Esophagus muscularis mucosa (tissue), 4 donors: ENCODE data around the gene SERPINB1. TPM values are rescaled to one million over a fixed set of nuclear protein-coding genes. Genes with fewer than 3 reads are reported as not detected.

Experiments
- DNase-seq: peaks from one replicate; pipeline ENCODE4 v3.0.0-alpha.2; 2017; ENCODE audit errors: extremely low spot score
- H3K27ac ChIP-seq, 4 donors: fragments of 200-600 bp; sonication (generic); replicated peaks in 1 of 4; 1 replicate in 3 of 4; 2 replicates in 1 of 4; pipeline ENCODE4 v1.5.1; 2016 to 2019; ENCODE audit warnings: mild to moderate bottlenecking in 1 of 4
- H3K27me3 ChIP-seq, 4 donors: fragments of 200-600 bp; sonication (generic); one replicate each; pipeline versions ENCODE4 v1.5.1 to v1.6.0; 2016 to 2019
- H3K36me3 ChIP-seq, 4 donors: fragments of 200-600 bp; sonication (generic); one replicate each; pipeline ENCODE4 v1.5.1; 2016 to 2019
- H3K4me1 ChIP-seq, 4 donors: fragments of 200-600 bp; sonication (generic); one replicate each; pipeline ENCODE4 v1.5.1; 2016 to 2019
- H3K4me3 ChIP-seq, 4 donors: fragments of 200-600 bp; sonication (generic); 1 replicate in 2 of 4; 2 replicates in 2 of 4; pipeline ENCODE4 v1.5.1; 2016 to 2019; ENCODE audit warnings: mild to moderate bottlenecking in 4 of 4, moderate library complexity in 1 of 4
- H3K9me3 ChIP-seq, 4 donors: fragments of 200-600 bp; sonication (generic); 1 replicate in 3 of 4; 2 replicates in 1 of 4; pipeline ENCODE4 v1.5.1; 2016 to 2019
- EP300 ChIP-seq: sonication (generic); formaldehyde crosslinking; IDR thresholded peaks from one replicate; pipeline ENCODE4 v1.6.1; 2017; ENCODE audit warnings: antibody characterized with exemption
- POLR2A ChIP-seq: fragments of 450-650 bp; IDR thresholded peaks from one replicate; pipeline ENCODE4 v1.6.1; 2017; ENCODE audit warnings: antibody characterized with exemption, moderate library complexity, mild to moderate bottlenecking, low read depth
- POLR2AphosphoS5 ChIP-seq, 2 donors: sonication (generic); formaldehyde crosslinking; IDR thresholded peaks; one replicate each; pipeline ENCODE4 v1.6.1; 2017; ENCODE audit warnings: antibody characterized with exemption in 2 of 2
- WGBS: methylation state at CpG from one replicate; pipeline ENCODE4 v1.1.5; 2018; 5-methylcytosine and 5-hydroxymethylcytosine counted together
- intact Hi-C: fragments of 100-400 bp; cut with DNase I; formaldehyde crosslinking; loops from one replicate; pipeline ENCODE4 v1.15.1; 2023
- total RNA-seq, 4 donors: library from RNA; depleted of rRNA; stranded (reverse); fragments of >200 nt; gene quantifications; one replicate each; pipeline versions ENCODE4 v1.1.0 to v1.2.1, GENCODE V29; 2016
- TF ChIP-seq, protein P1 (sequence below), 3 experiments: fragments of 200-600 bp in 2 of 3; fragments of 450-650 bp in 1 of 3; sonication (generic) in 2 of 3; IDR thresholded peaks; one replicate each; pipeline ENCODE4 v1.5.1; 2017 to 2019; ENCODE audit warnings: antibody characterized with exemption in 3 of 3, mild to moderate bottlenecking in 2 of 3, moderate library complexity in 1 of 3

SERPINB1 gene
- total RNA-seq, result 100 to 1,000 TPM in 1 of 4 donors, 10 to 100 TPM in 3; 23.3 to 123 (median 29.9) TPM

GRCh38 chr6:2841264-2842138 is at the start of gene SERPINB1:
SERPINB1 (minus strand) TSS chr6:2841863; CDS start chr6:2840586, 1,277 bp downstream.
- DNase-seq, result peak; percentile 97
- H3K27ac ChIP-seq, result peak within 1 kb of the TSS; percentile 95 to 97 (median 95)
- H3K9me3 ChIP-seq, result no peaks in the 10 kb centered on the region
- peak; percentile 67 for TF ChIP-seq POLR2A
- TF ChIP-seq EP300, result peak; percentile 87
- TF ChIP-seq POLR2AphosphoS5 (IDR thresholded peaks at IDR 0.05), result peak; percentile 83 to 87
- TF ChIP-seq, protein P1, sequence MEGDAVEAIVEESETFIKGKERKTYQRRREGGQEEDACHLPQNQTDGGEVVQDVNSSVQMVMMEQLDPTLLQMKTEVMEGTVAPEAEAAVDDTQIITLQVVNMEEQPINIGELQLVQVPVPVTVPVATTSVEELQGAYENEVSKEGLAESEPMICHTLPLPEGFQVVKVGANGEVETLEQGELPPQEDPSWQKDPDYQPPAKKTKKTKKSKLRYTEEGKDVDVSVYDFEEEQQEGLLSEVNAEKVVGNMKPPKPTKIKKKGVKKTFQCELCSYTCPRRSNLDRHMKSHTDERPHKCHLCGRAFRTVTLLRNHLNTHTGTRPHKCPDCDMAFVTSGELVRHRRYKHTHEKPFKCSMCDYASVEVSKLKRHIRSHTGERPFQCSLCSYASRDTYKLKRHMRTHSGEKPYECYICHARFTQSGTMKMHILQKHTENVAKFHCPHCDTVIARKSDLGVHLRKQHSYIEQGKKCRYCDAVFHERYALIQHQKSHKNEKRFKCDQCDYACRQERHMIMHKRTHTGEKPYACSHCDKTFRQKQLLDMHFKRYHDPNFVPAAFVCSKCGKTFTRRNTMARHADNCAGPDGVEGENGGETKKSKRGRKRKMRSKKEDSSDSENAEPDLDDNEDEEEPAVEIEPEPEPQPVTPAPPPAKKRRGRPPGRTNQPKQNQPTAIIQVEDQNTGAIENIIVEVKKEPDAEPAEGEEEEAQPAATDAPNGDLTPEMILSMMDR (IDR thresholded peaks at IDR 0.05), result peak in 2 of 3 experiments; percentile 9 to 19
- intact Hi-C loops, result loop anchor here (2.0 to 5.0 kb wide), 2 partner anchors 49 to 146 kb away; no protein-coding TSS in a partner anchor
- no peaks in the 10 kb centered on the region for H3K27me3 ChIP-seq
- peak within 1 kb of the TSS; percentile 64 to 75 (median 71) for H3K4me3 ChIP-seq
- peaks cover 18 to 27% (median 21%) of the 10 kb centered on the region in 4 donors for H3K36me3 ChIP-seq
- 2% methylated on average over 20 of the region's 67 CpGs for WGBS
- H3K4me1 ChIP-seq, result peaks cover 38 to 52% (median 50%) of the 10 kb centered on the region in 4 donors

GRCh38 chr6:2890976-2891767 is 49.5 kb upstream of the SERPINB1 start:
- DNase-seq, result peak; percentile 37
- Histone ChIP-seq H3K27me3 (no peaks in the 10 kb centered on the region), H3K9me3 (no peaks in the 10 kb centered on the region), H3K4me1 (no peaks in the 10 kb centered on the region), H3K4me3 (no peak overlapping the region), H3K27ac (no peak overlapping the region), H3K36me3 (peaks cover 15 to 65% (median 53%) of the 10 kb centered on the region in 4 donors)
- TF ChIP-seq EP300, result no peak
- TF ChIP-seq POLR2AphosphoS5 (IDR thresholded peaks at IDR 0.05), result no peak
- TF ChIP-seq POLR2A, result no peak
- TF ChIP-seq, protein P1 (IDR thresholded peaks at IDR 0.05), result no peak
- intact Hi-C loops, result no loop called here
- WGBS, result 92% methylated on average over 14 of the region's 14 CpGs

GRCh38 chr6:2885967-2886735 is 44.5 kb upstream of the SERPINB1 start:
- Histone ChIP-seq H3K27me3 (no peaks in the 10 kb centered on the region), H3K4me1 (no peaks in the 10 kb centered on the region), H3K27ac (no peak overlapping the region), H3K36me3 (peaks cover 0 to 26% (median 19%) of the 10 kb centered on the region in 4 donors), H3K4me3 (no peak overlapping the region), H3K9me3 (no peaks in the 10 kb centered on the region)
- DNase-seq, result peak; percentile 31
- WGBS, result 68% methylated on average over 6 of the region's 6 CpGs
- no peak for TF ChIP-seq POLR2AphosphoS5 (IDR thresholded peaks at IDR 0.05)
- no peak for TF ChIP-seq EP300
- no peak for TF ChIP-seq POLR2A
- TF ChIP-seq, protein P1 (IDR thresholded peaks at IDR 0.05), result no peak
- intact Hi-C loops, result no loop called here

DNA sequence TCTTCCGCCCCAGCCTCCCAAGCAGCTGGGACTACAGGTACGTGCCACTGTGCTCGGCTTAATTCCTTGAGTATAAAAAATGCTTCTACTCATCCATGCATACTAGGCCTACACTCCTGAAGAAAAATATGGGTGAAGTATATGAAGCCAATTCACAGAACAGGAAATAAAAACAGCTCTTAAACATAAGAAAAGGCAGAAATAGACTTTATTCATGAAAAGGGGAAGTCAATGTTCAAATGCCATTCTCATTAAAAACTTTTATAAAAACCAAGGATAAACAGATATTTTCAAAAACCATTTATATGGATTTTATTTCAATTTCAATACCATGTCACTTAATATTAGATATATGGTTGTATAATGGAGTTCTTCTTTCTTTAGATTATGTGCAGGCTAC is 43.1 kb upstream of the SERPINB1 start:
- 86% methylated on average over 3 of the region's 3 CpGs for WGBS
- intact Hi-C loops, result no loop called here

More for the DNA sequence above, 43.1 kb upstream of the SERPINB1 start:
- no peak for DNase-seq
- H3K4me1 ChIP-seq, result no peaks in the 10 kb centered on the region
- TF ChIP-seq POLR2A (no peak), POLR2AphosphoS5 (IDR thresholded peaks at IDR 0.05) (no peak), EP300 (no peak)
- TF ChIP-seq, protein P1 (IDR thresholded peaks at IDR 0.05), result no peak
- H3K36me3 ChIP-seq, result peaks cover 0 to 12% (median 5%) of the 10 kb centered on the region in 4 donors
- no peaks in the 10 kb centered on the region for H3K27me3 ChIP-seq
- H3K4me3 ChIP-seq, result no peak overlapping the region
- H3K27ac ChIP-seq, result no peak overlapping the region
- no peaks in the 10 kb centered on the region for H3K9me3 ChIP-seq
